GM20431 (cell line): Measurements from ENCODE around the gene ASB18.
"Not testable (repeated sequence)": the region's sequence is repeated elsewhere in the genome, so short reads cannot be mapped to it uniquely, and the experiment has no call there.

Experiments used
- in situ Hi-C: fragments of 300-500 bp; cut with MseI, MboI; formaldehyde crosslinking; loops from one replicate; pipeline ENCODE4 v1.15.0; 2020; ENCODE audit warnings: low sequenced_read_pairs; ENCODE audit not compliant: unreplicated experiment

Gene ASB18

GRCh38 chr2:236264256-236264655, at the start of gene ASB18:
TSS of gene ASB18 (minus strand) at chr2:236264406. CDS start at chr2:236264345, 61 bp downstream.
- in situ Hi-C loops, result no loop called here

- in situ Hi-C loops, result no loop called here
These were observed 47.1 kb upstream of the ASB18 start for GRCh38 chr2:236311286-236311685.

- in situ Hi-C loops, result no loop called here
These were observed 45.4 kb upstream of the ASB18 start for GRCh38 chr2:236309669-236310029.

- in situ Hi-C loops, result no loop called here
These were observed 44.9 kb upstream of the ASB18 start for GRCh38 chr2:236308855-236309668.

- in situ Hi-C loops, result no loop called here
These were observed 43.4 kb upstream of the ASB18 start for GRCh38 chr2:236307641-236308040.

GRCh38 chr2:236306825-236307540, 42.8 kb upstream of the ASB18 start:
- in situ Hi-C loops, result no loop called here

GRCh38 chr2:236305964-236306605, 41.9 kb upstream of the ASB18 start:
- in situ Hi-C loops, result no loop called here

GRCh38 chr2:236305531-236305930, 41.3 kb upstream of the ASB18 start:
- in situ Hi-C loops, result no loop called here

GRCh38 chr2:236303935-236304334, 39.7 kb upstream of the ASB18 start:
- in situ Hi-C loops, result no loop called here

- in situ Hi-C loops, result no loop called here
These were observed 38.3 kb upstream of the ASB18 start for GRCh38 chr2:236302555-236302954.

- in situ Hi-C loops, result no loop called here
These were observed 34.8 kb upstream of the ASB18 start for GRCh38 chr2:236298924-236299475.

GRCh38 chr2:236295481-236295880, 31.3 kb upstream of the ASB18 start:
- in situ Hi-C loops, result no loop called here

GRCh38 chr2:236294647-236295046, 30.4 kb upstream of the ASB18 start:
- in situ Hi-C loops, result no loop called here

- in situ Hi-C loops, result no loop called here
These were observed 29.1 kb upstream of the ASB18 start for GRCh38 chr2:236293241-236293810.

- in situ Hi-C loops, result no loop called here
These were observed 27.7 kb upstream of the ASB18 start for GRCh38 chr2:236291911-236292310.

GRCh38 chr2:236291476-236291875, 27.3 kb upstream of the ASB18 start:
- in situ Hi-C loops, result no loop called here

GRCh38 chr2:236290742-236291425, 26.7 kb upstream of the ASB18 start:
- in situ Hi-C loops, result no loop called here

GRCh38 chr2:236289766-236290462, 25.7 kb upstream of the ASB18 start:
- in situ Hi-C loops, result no loop called here

- in situ Hi-C loops, result not testable (repeated sequence)
These were observed 24.2 kb upstream of the ASB18 start for GRCh38 chr2:236288373-236288772.
